Right lobe of liver (tissue), 6 donors: ENCODE data around the gene TRIM28. TPM values are rescaled to one million over a fixed set of nuclear protein-coding genes. Genes with fewer than 3 reads are reported as not detected.
A peak's percentile ranks its signal among the peaks of the same experiment; 100 is the strongest.

Experiments used
- ATAC-seq, 4 donors: fragments of 200-7000 bp; cut with Tn5 transposase; one replicate each; pipeline ENCODE4 v1.9.1; 2020; ENCODE audit warnings: mild to moderate bottlenecking in 4 of 4, moderate library complexity in 4 of 4
- DNase-seq, 3 donors: peaks; one replicate each; pipeline ENCODE4 v3.0.0-alpha.2; 2020
- H3K27ac ChIP-seq, 3 donors: fragments of 200-600 bp; one replicate each; pipeline ENCODE4 v1.8.0; 2022
- H3K27me3 ChIP-seq, 2 donors: fragments of 200-600 bp; one replicate each; pipeline ENCODE4 v1.8.0; 2022
- H3K36me3 ChIP-seq, 4 donors: fragments of 200-600 bp; sonication (generic) in 1 of 4; one replicate each; pipeline versions ENCODE4 v1.5.1 to v1.8.0; 2017 to 2022; ENCODE audit warnings: control low read depth in 1 of 4
- H3K4me1 ChIP-seq, 4 donors: fragments of 200-600 bp; sonication (generic) in 1 of 4; one replicate each; pipeline versions ENCODE4 v1.5.1 to v1.8.0; 2017 to 2022; ENCODE audit warnings: control low read depth in 1 of 4
- H3K4me3 ChIP-seq, 3 donors: fragments of 200-600 bp; one replicate each; pipeline ENCODE4 v1.8.0; 2022
- H3K9me3 ChIP-seq, 4 donors: fragments of 200-600 bp; sonication (generic) in 1 of 4; one replicate each; pipeline versions ENCODE4 v1.5.1 to v1.8.0; 2017 to 2022; ENCODE audit warnings: control low read depth in 1 of 4
- CTCF ChIP-seq, 4 donors: fragments of 200-600 bp in 3 of 4; fragments of 450-650 bp in 1 of 4; IDR thresholded peaks; one replicate each; pipeline versions ENCODE4 v1.5.1 to v1.8.0; 2016 to 2022; ENCODE audit warnings: antibody characterized with exemption in 4 of 4, mild to moderate bottlenecking in 2 of 4
- POLR2A ChIP-seq: fragments of 450-650 bp; IDR thresholded peaks from one replicate; pipeline ENCODE4 v1.6.1; 2017; ENCODE audit warnings: antibody characterized with exemption, mild to moderate bottlenecking
- WGBS: methylation state at CpG from one replicate; pipeline ENCODE4 v1.1.6; 2018; ENCODE audit warnings: low coverage, low lambda C conversion rate; ENCODE audit not compliant: insufficient coverage; ENCODE audit errors: missing lambda C conversion rate; 5-methylcytosine and 5-hydroxymethylcytosine counted together
- intact Hi-C, 2 donors: fragments of 100-400 bp; cut with DNase I; formaldehyde crosslinking; loops; one replicate each; pipeline versions ENCODE4 v1.11.2 to v1.14.1; 2022
- microRNA-seq, 2 donors: library from miRNA; unstranded; fragments of <30 nt; microRNA quantifications; one replicate each; pipeline ENCODE4, GENCODE V29; 2019 to 2020
- small RNA-seq, 2 experiments: library from RNA; depleted of rRNA; stranded (forward); fragments of <200 nt; gene quantifications; one replicate each; pipeline ENCODE3, GENCODE V24; 2016
- total RNA-seq, 6 experiments: library from RNA; depleted of rRNA in 2 of 6; stranded (reverse); fragments of >200 nt in 2 of 6; fragmentation: NEBNext Ultra II Directional in 3 of 6; extraction: Animal tissue kit (Norgen Biotek cat#: 25700) in 3 of 6; gene quantifications; one replicate each; pipeline versions ENCODE4 v1.1.0 to v1.2.4, GENCODE V29; 2016 to 2023
- donor health status: DM: no; HTN: yes; CAD: no.
- donor health status: DM: no; HTN: no; CAD: no.
- donor health status: DM: no; HTN: no; CAD: no.
- donor health status: DM: no; HTN: yes; CAD: no.
- donor health status: DM: no; HTN: yes; CAD: no.

Gene TRIM28
- total RNA-seq, 6 experiments from 2014 or later: 75.4 to 106 (median 94.7) TPM

DNA sequence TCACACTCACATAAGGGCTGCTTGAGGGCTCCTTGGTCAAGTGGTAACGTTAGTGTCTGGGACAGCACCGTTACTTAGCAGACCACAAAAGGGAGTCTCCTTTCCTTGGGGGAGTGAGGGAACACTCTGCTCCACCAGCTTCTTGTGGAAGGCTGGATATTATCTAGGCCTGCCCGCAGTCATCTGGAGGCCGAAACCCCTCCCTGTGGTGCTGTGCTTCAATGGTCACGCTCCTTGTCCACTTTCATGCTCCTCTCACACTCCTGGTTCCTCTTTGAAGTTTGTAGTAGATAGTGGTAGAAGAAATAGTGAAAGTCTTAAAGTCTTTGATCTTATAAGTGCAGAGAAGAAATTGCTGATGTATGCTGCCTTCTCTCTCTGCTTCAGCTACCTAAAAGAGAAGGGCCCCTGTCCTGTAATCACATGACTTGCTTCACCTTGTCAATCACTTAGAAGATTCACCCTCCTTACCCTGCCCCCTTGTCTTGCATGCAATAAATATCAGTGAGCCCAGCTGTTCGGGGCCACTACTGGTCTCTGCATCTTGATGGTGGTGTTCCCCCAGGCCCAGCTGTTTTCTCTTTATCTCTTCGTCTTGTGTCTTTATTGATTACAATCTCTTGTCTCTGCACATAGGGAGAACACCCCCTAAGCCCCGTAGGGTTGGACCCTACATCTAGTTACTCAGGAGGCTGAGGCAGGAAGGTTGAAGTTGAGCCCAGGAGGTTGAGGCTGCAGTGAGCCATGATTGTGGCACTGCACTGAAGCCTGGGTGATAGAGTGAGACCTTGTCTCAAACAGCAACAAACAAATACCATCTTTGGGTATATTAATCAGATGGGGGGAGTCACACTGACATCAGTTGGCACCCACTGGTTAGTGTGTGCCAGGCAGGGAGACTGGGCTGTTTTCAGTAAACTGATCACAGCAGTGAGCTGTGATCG, 40.9 kb downstream of the TRIM28 start:
- Histone ChIP-seq H3K27ac (no peak overlapping the region), H3K36me3 (peaks cover 0 to 11% (median 0%) of the 10 kb centered on the region in 4 donors), H3K27me3 (no peaks in the 10 kb centered on the region), H3K4me1 (no peaks in the 10 kb centered on the region), H3K4me3 (no peak overlapping the region), H3K9me3 (no peaks in the 10 kb centered on the region)
- 90% methylated on average over 7 of the region's 9 CpGs for WGBS
- ATAC-seq (no peak), DNase-seq (peak in 1 of 3 donors; percentile 3)
- TF ChIP-seq CTCF (IDR thresholded peaks at IDR 0.05) (no peak), POLR2A (no peak)
- intact Hi-C loops: no loop called here

DNA sequence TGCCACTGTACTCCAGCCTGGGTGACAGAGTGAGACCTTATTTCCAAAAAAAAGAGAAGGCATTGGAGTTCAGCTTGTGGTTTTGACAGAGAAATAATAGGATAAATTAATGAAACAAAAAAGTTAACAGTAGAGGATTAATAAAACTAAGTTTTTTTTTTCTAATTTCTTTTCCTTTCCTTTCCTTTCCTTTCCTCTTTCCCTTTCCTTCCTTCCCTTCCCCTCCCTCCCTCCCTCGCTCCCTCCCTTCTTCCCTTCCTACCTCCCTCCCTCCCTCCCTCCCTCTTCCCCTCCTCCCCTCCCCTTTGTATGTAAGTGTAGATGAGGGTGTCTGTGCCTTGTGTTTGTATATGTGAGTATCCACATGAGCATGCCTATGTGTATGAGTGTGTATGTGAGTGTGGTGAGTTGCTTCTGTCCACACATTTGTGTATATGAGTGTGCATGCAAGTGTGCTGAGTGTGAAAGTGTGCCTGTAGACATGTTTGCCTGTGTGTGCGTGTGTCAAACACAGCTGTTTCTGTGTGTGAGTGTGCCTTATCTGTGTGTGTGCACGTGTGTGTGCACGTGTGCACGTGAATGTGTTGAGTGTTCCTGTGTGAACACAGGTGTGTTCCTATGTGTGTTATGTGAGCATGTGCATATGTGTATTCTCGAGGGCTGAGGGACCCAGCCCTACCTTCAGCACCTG, 41.7 kb downstream of the TRIM28 start:
- DNase-seq (no peak), ATAC-seq (no peak)
- 94% methylated on average over 2 of the region's 6 CpGs for WGBS
- no peaks in the 10 kb centered on the region for H3K27me3 ChIP-seq
- H3K27ac ChIP-seq: no peak overlapping the region
- H3K9me3 ChIP-seq: no peaks in the 10 kb centered on the region
- TF ChIP-seq CTCF (IDR thresholded peaks at IDR 0.05) (no peak), POLR2A (no peak)
- H3K36me3 ChIP-seq: peaks cover 0 to 11% (median 0%) of the 10 kb centered on the region in 4 donors
- H3K4me1 ChIP-seq: no peaks in the 10 kb centered on the region
- intact Hi-C loops: no loop called here
- H3K4me3 ChIP-seq: no peak overlapping the region

- no peak overlapping the region for H3K27ac ChIP-seq
- peak in 1 of 3 donors; percentile 5 for DNase-seq
- ATAC-seq: peak in 1 of 4 donors; percentile 24
- no CpG with 5 or more reads among the region's 4 CpGs for WGBS
- TF ChIP-seq POLR2A: no peak
- TF ChIP-seq CTCF (IDR thresholded peaks at IDR 0.05): no peak
- H3K36me3 ChIP-seq: peaks cover 0 to 10% (median 0%) of the 10 kb centered on the region in 4 donors
- H3K4me3 ChIP-seq: no peak overlapping the region
- H3K27me3 ChIP-seq: no peaks in the 10 kb centered on the region
- H3K4me1 ChIP-seq: no peaks in the 10 kb centered on the region
- intact Hi-C loops: no loop called here
- H3K9me3 ChIP-seq: no peaks in the 10 kb centered on the region
Observed at GRCh38 chr19:58586133-58586765, 42.4 kb downstream of the TRIM28 start.

Small RNAs within 50 kb of the gene (microRNA-seq; reads per million reads assigned to microRNA genes)
- 0 to 0.29 reads per million in 2 donors for gene MIR6807

Small RNAs within 50 kb of the gene (small RNA-seq; reads per million reads assigned to genes)
- gene MIR6807 (0 reads per million in 2 experiments), gene RN7SL525P (0 reads per million in 2 experiments)

Other genes with a start within 250 kb of the TRIM28 start
- gene ERVK3-1, start 238.7 kb upstream of the TRIM28 start, total RNA-seq: 10 to 100 TPM; 12.4 to 44.7 (median 15.8) TPM
- 1 to 10 TPM; 1.7 to 2.9 (median 2.1) TPM for gene ZSCAN22, start 217.1 kb upstream of the TRIM28 start, total RNA-seq
- 1,000 to 10,000 TPM in 4 of 6 experiments, 100 to 1,000 TPM in 2; 897 to 2,313 (median 1,164) TPM for gene A1BG, start 190.6 kb upstream of the TRIM28 start, total RNA-seq
- 1 to 10 TPM in 5 of 6 experiments, under 1 TPM in 1; 0.73 to 3.1 (median 1.7) TPM for gene ZNF497, start 181.3 kb upstream of the TRIM28 start, total RNA-seq
- 1 to 10 TPM; 1.7 to 3.9 (median 2.4) TPM for gene ZNF837, start 163.0 kb upstream of the TRIM28 start, total RNA-seq
- 100 to 1,000 TPM; 274 to 637 (median 304) TPM for gene RPS5, start 156.8 kb upstream of the TRIM28 start, total RNA-seq
- not detected for gene RNF225, start 148.4 kb upstream of the TRIM28 start, total RNA-seq
- gene ZNF584, start 135.4 kb upstream of the TRIM28 start, total RNA-seq: 10 to 100 TPM in 1 of 6 experiments, 1 to 10 TPM in 5; 5.6 to 12.1 (median 6.6) TPM
- 1 to 10 TPM in 3 of 6 experiments, under 1 TPM in 3; 0.75 to 2.8 (median 1.0) TPM for gene ZNF132, start 103.9 kb upstream of the TRIM28 start, total RNA-seq
- 1 to 10 TPM; 2.9 to 3.3 (median 2.9) TPM for gene ZNF324B, start 92.4 kb upstream of the TRIM28 start, total RNA-seq
- gene ZNF324, start 77.0 kb upstream of the TRIM28 start, total RNA-seq: 1 to 10 TPM; 2.9 to 4.9 (median 3.8) TPM
- 1 to 10 TPM; 1.4 to 5.4 (median 4.1) TPM for gene ZNF446, start 67.7 kb upstream of the TRIM28 start, total RNA-seq
- gene SLC27A5, start 32.1 kb upstream of the TRIM28 start, total RNA-seq: 100 to 1,000 TPM; 107 to 737 (median 366) TPM
- 1 to 10 TPM; 3.5 to 4.8 (median 4.3) TPM for gene ZBTB45, start 24.3 kb upstream of the TRIM28 start, total RNA-seq
- gene CHMP2A, start 11.0 kb downstream of the TRIM28 start, total RNA-seq: 10 to 100 TPM; 62.1 to 90.9 (median 70.7) TPM
- 10 to 100 TPM; 16.0 to 23.5 (median 20.7) TPM for gene UBE2M, start 14.5 kb downstream of the TRIM28 start, total RNA-seq
- gene MZF1, start 29.3 kb downstream of the TRIM28 start, total RNA-seq: 10 to 100 TPM in 5 of 6 experiments, 1 to 10 TPM in 1; 8.2 to 19.9 (median 14.1) TPM